ENCODE measurements around the gene C2CD3.

DNA sequence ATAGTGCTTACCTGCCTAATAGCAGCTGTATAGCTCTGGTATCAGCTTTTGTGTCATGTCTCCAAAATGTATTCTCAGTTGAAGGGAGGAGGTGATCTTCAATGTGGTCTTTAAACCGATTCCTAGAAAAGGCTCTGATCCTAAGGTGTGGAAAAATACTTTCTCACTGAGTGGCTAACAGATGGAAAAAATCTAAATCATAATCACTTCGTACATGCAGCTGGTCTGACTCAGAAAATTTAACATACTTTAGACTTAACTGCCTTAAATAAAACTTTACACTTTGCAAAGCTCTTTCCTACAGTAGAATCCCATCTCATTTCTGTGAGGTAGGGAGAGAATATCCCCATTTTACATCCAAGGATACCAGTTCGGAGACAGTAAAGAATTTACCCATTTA lies 38.0 kb downstream of the C2CD3 start:
- TF ChIP-seq SP1 (IDR thresholded peaks at IDR 0.05; ENCODE audit: low read depth, low read length) (no peak), NFYB (IDR thresholded peaks at IDR 0.05; ENCODE audit: insufficient read depth, low read depth, low read length) (no peak), FOXK2 (IDR thresholded peaks at IDR 0.05) (no peak), RAD51 (IDR thresholded peaks at IDR 0.05) (no peak), TBL1XR1 (IDR thresholded peaks at IDR 0.05; ENCODE audit: low read depth, low read length) (no peak), BHLHE40 (IDR thresholded peaks at IDR 0.05; ENCODE audit: borderline replicate concordance in 1 of 2, low read depth in 2 of 2, low read length in 1 of 2) (no peak), ZNF24 (IDR thresholded peaks at IDR 0.05) (no peak)
